Activated CD4-positive, CD25-positive, alpha-beta regulatory T cell treated with anti-CD3 and anti-CD28 coated beads, Interleukin-2, amount 50 U/mL, for 24 hours (primary cell): Measurements from ENCODE around the gene CENPX.

Source experiments
- ATAC-seq, 2 donors: fragments of 150-1000 bp; cut with Tn5 transposase; one replicate each; pipeline ENCODE4 v1.10.0; 2021; ENCODE audit warnings: mild to moderate bottlenecking in 1 of 2, moderate library complexity in 1 of 2

The CENPX gene

GRCh38 chr17:82009413-82009812 is 13.3 kb downstream of the CENPX start:
- ATAC-seq = no peak

GRCh38 chr17:82008941-82009405 is 13.7 kb downstream of the CENPX start:
- no peak for ATAC-seq

- ATAC-seq = no peak
These were observed 14.3 kb downstream of the CENPX start for GRCh38 chr17:82008258-82008940.

- ATAC-seq = no peak
These were observed 15.0 kb downstream of the CENPX start for GRCh38 chr17:82007495-82008257.

- no peak for ATAC-seq
These were observed 15.5 kb downstream of the CENPX start for GRCh38 chr17:82007228-82007494.

GRCh38 chr17:82006468-82007227 is 16.0 kb downstream of the CENPX start:
- no peak for ATAC-seq

GRCh38 chr17:82005701-82006348 is 16.9 kb downstream of the CENPX start:
- no peak for ATAC-seq

- no peak for ATAC-seq
These were observed 17.9 kb downstream of the CENPX start for GRCh38 chr17:82004517-82005455.

- peak; percentile 82 for ATAC-seq
These were observed 19.0 kb downstream of the CENPX start for GRCh38 chr17:82003411-82004381.

GRCh38 chr17:82001571-82002056 is 21.1 kb downstream of the CENPX start:
- no peak for ATAC-seq

GRCh38 chr17:82000803-82001570 is 21.7 kb downstream of the CENPX start:
- ATAC-seq = no peak

- ATAC-seq = no peak
These were observed 22.5 kb downstream of the CENPX start for GRCh38 chr17:81999976-82000802.

GRCh38 chr17:81999587-81999975 is 23.1 kb downstream of the CENPX start:
- ATAC-seq = no peak

- no peak for ATAC-seq
These were observed 23.8 kb downstream of the CENPX start for GRCh38 chr17:81998691-81999438.

GRCh38 chr17:81998212-81998611 is 24.5 kb downstream of the CENPX start:
- no peak for ATAC-seq

- ATAC-seq = no peak
These were observed 25.8 kb downstream of the CENPX start for GRCh38 chr17:81996757-81997441.

GRCh38 chr17:81996232-81996756 is 26.4 kb downstream of the CENPX start:
- ATAC-seq = no peak
